GM18858 (cell line): ENCODE measurements around the gene LRRFIP2.
A peak's percentile ranks its signal among the peaks of the same experiment; 100 is the strongest.

ENCODE experiments used
- ATAC-seq: cut with Tn5 transposase; IDR thresholded peaks from one replicate; pipeline ENCODE4 v1.9.1; 2021; ENCODE audit not compliant: unreplicated experiment

Gene LRRFIP2

DNA sequence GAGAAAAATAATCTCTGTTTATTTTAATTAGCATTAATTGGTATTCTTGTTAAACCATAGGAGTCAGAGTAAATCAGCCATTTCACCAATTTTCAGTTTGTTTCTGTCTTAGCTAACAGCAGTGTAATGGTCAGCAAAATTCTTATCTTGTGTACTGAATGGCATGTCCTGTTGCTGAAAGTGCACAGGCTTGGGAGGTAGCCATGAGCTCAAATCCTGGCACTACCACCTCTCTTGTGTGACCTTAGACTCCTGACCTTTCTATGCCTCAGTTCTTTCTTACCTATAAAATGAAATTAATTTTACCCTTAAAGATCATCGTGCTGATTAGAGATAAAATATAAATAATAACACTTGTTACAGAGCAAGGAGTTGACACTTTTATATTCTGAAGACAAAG, 145.3 kb downstream of the LRRFIP2 start:
- ATAC-seq: no peak

DNA sequence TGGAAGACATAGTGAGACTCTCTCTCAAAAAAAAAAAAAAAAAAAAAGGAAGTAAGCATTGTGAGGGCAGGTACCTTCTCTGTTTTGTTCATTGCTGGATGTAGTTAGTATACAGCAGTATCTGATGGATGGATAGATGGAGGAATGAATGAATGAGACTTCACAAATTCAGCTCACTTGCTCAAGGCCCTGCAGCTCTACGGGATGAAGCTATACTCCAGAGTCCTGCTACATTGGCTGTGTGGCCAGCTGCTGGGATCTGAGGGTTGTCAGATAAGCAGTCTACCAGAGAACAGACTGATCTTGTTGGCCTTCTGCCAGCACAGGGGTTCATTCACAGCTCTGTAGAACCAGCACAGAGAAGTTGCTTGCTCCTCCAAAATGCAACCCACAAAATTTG, 146.1 kb downstream of the LRRFIP2 start:
- ATAC-seq: no peak

DNA sequence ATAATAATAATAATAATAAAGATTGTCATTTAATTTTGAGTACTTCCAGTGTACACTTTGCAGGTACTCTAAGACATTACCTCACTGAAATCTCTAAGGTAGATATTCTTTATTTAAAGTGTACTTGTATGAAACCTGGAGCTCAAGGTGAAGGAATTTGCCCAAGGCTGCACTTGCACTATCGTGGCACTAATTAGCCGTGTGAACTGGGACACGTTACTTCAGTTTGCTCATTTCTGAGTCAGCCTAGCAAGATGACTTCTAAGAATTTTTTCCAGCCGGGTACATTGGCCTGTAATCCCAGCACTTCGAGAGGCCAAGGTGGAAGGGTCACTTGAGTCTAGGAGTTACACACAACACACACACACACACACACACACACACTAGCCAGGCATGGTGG, 147.5 kb downstream of the LRRFIP2 start:
- no peak for ATAC-seq

- ATAC-seq: no peak
These were observed 148.6 kb downstream of the LRRFIP2 start for GRCh38 chr3:37025561-37026335.

DNA sequence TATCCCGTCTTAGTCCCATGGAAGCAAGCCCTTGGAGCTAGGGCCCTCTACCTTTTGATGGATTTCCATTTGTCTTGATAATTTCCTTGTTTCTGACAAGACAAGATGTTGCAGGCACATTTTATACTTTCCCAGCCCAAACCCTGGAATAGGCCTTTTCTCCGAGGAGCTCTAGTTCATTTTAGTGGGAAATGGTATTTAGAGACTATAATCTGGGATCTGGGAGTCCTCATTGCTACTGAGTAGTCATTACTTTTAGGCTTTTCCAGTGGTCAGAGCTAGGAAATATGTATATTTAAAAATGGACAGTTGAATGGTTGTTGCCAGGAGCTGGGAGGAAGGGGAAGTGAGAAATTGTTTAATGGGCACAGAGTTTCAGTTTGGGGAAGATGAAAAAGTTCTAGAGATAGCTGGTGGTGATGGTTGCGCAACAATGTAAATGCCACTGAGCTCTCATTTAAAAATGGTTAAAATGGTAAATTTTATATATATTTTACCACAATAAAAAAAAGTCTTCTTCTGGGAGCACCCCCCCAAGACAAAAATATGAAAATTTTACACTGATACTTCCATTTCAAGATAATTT, 149.5 kb downstream of the LRRFIP2 start:
- ATAC-seq: peak; percentile 78

DNA sequence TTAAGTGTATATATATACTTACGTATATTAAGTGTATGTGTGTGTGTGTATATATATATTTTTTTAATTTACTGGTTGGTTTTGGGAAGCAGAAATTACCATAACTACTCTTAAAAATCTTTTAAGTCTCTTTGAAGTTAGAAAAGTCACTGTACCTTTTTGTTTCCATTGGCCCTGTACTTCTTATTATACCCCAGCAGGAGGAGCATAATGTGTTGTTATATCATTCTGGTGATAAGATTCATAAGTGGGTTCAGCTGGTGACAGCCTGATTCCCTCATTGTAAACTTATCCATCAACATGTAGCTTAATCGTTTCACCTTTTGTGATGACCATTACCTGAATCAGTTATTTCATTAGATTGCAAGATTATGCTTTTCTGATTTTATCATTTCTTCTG, 150.3 kb downstream of the LRRFIP2 start:
- ATAC-seq: no peak

DNA sequence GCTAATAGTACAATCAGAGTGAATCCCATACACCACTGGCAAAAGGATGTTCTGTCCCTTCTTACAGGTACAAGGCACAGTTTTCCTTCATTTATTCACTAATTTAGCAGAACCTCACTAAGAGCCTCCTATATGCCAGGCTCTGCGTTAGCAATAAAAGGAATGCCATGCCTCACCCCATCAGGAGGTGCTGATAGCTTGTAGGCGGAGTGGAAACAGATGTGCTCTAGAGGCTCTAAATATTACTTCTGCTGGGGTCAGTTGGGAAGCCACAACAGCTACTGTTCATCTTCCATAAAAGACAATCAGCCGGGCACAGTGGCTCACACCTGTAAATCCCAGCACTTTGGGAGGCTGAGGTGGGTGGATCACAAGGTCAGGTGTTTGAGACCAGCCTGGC, 156.7 kb downstream of the LRRFIP2 start:
- ATAC-seq: no peak

- ATAC-seq: no peak
These were observed 157.5 kb downstream of the LRRFIP2 start for GRCh38 chr3:37016903-37017302.

DNA sequence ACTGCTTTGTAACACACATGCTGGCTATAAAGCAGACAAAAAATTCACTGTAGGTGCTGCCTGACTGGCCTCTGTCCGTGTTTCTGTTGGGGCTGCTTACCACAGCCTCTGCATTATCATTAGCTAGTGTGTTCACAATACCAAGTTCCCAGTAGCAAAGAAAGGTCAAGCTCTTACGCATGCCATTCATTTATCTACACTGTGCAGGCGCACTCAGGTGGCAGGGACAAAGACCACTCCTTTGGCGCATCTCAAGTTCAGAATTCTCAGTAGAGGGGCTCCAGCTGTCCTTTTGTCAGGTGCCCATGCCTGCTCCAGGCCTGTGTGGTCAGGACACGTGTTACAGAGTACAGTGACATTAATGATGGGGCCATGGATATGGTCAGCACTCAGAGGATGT, 158.7 kb downstream of the LRRFIP2 start:
- no peak for ATAC-seq

DNA sequence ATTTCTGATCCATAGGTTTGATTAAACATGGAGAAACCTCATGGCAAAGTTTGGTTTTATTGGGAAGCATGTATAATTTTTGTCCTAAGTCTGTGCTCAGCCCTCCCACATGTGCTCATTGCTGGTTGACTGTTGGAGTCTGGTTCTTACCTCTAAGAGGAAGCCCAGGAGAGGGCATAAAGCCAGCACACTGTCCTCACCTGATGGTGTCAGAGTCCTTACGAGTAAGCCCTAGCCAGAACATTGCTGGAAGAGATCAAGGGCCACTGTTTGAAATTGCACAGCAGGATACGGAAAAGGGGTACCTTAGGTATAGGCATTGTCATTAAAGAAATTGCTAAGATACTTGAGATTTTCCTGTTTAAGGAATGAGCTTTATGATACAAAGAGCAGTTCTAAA, 159.8 kb downstream of the LRRFIP2 start:
- ATAC-seq: no peak
